NB4 (cell line): Measurements from ENCODE around the gene TFF1.

Experiments
- DNase-seq: peaks from one replicate; pipeline ENCODE4 v3.0.0; 2010; ENCODE audit warnings: low read depth
- H3K4me3 ChIP-seq: one replicate; pipeline ENCODE4 v1.5.1; 2011; ENCODE audit warnings: mild to moderate bottlenecking, low read depth, low read length, moderate library complexity
- MAX ChIP-seq: IDR thresholded peaks from 2 replicates; pipeline ENCODE4 v1.6.1; 2011; ENCODE audit warnings: low read depth, low read length
- MYC ChIP-seq: IDR thresholded peaks from 2 replicates; pipeline ENCODE4 v1.6.1; 2011; ENCODE audit warnings: low read depth, low read length
- POLR2A ChIP-seq: IDR thresholded peaks from 2 replicates; pipeline ENCODE4 v1.6.1; 2011; ENCODE audit warnings: mild to moderate bottlenecking; ENCODE audit not compliant: insufficient read length; ENCODE audit errors: extremely low read depth
- TF ChIP-seq, protein P1 (sequence below): IDR thresholded peaks from one replicate; pipeline ENCODE4 v1.5.1; 2012; ENCODE audit warnings: low read depth, low read length

TFF1 gene

DNA sequence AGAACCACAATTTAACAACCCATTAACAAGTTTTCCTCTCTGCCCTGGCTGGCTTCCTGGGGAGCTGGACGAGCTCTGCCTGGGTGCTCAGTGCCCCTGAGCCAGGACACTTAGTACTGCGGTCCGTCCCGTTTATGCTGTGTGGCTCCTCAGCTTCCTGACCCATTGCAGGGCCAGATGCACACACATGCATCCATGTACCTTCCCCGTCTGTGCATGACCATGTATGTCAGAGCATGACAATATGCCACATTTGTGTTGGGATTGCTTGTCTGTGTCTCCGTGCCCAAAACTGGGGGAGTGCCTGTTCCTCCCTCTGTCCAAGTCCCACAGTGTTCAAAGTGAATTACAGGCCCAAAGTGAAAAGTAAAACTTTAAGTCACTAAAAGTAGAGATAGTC, 41.4 kb downstream of the TFF1 start:
- no peak overlapping the region for H3K4me3 ChIP-seq
- no peak for DNase-seq
- TF ChIP-seq MYC (no peak), POLR2A (no peak), MAX (no peak)
- TF ChIP-seq, protein P1, sequence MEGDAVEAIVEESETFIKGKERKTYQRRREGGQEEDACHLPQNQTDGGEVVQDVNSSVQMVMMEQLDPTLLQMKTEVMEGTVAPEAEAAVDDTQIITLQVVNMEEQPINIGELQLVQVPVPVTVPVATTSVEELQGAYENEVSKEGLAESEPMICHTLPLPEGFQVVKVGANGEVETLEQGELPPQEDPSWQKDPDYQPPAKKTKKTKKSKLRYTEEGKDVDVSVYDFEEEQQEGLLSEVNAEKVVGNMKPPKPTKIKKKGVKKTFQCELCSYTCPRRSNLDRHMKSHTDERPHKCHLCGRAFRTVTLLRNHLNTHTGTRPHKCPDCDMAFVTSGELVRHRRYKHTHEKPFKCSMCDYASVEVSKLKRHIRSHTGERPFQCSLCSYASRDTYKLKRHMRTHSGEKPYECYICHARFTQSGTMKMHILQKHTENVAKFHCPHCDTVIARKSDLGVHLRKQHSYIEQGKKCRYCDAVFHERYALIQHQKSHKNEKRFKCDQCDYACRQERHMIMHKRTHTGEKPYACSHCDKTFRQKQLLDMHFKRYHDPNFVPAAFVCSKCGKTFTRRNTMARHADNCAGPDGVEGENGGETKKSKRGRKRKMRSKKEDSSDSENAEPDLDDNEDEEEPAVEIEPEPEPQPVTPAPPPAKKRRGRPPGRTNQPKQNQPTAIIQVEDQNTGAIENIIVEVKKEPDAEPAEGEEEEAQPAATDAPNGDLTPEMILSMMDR: no peak

DNA sequence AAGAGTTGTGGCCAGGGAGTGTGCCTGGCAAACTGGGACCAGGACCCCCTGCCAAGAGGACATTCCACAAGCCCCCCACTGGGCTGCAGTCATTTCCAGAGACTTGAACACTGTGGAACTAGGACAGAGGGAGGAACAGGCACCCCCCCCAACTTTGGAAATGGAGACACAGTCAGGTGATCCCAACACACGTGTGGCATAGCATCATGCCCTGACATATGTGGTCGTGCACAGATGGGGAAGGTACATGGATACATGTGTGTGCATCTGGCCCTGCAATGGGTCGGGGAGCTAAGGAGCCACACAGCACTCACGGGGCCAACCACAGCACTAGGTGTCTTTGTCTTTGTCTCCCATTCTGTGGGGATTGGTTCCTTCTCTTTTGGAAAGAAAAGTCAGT, 44.5 kb downstream of the TFF1 start:
- DNase-seq: no peak
- H3K4me3 ChIP-seq: no peak overlapping the region
- TF ChIP-seq MAX: no peak
- TF ChIP-seq POLR2A: no peak
- TF ChIP-seq MYC: no peak
- TF ChIP-seq, protein P1: no peak

- TF ChIP-seq MAX: no peak
Measured at GRCh38 chr21:42321231-42321630, 45.1 kb downstream of the TFF1 start.

DNA sequence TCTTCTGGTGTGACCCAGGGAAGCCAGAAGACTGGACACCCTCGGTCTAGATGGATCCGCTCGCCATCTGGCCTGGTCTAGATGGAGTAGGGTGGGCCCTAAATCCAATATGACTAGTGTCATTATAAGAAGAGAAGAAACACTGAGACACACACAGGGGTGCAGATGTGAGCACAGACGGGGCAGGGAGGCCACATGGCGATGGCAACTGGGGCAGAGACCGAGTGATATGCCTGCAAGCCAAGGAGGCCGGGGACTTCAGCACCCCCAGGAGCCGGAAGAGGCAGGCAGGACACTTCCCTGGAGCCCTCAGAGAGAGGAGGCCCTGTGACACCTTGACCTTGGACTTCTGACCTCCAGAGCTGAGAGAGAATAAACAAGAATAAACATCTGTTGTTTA, 45.5 kb downstream of the TFF1 start:
- DNase-seq: no peak
- H3K4me3 ChIP-seq: no peak overlapping the region
- no peak for TF ChIP-seq MAX
- no peak for TF ChIP-seq MYC
- TF ChIP-seq, protein P1: no peak
- no peak for TF ChIP-seq POLR2A

More at GRCh38 chr21:42321231-42321630, 45.1 kb downstream of the TFF1 start:
- no peak overlapping the region for H3K4me3 ChIP-seq
- DNase-seq: no peak

DNA sequence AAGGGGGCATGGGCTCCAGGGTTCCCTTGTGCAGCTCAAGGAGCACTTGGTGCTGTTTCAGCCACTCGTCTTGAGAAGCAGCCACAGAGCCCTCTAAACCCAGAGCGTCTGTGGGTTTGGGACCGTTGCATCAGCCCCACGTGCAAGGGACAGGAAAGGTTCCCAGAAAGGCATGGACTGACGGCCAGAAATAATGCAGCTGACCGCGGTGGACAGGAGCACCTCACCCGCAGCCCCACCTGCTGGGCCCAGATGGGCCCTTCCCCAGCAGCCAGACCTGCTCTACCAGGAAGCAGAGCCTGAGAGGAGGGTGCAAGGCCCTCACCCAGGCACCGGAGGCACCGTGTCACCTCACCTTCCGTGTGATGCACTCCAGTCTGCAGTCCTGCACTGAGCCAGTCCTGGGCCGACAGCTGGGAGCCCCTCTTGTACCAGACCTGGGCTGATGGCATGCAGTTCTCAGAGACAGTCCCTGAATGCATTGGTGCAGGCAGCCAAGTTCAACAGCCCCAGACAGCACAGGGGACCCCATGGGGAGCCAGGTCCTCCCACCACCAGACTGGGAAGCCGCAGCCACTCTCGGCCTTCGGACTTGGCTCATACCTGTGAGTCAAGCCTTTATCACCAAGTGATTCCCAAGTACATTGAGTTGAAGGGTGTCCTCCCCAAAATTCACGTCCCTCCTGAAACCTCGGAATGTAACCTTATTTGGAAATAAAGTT, 46.3 kb downstream of the TFF1 start:
- DNase-seq: no peak
- TF ChIP-seq MYC (no peak), MAX (no peak; the same call in 1 of the 2 replicates), POLR2A (no peak)
- TF ChIP-seq, protein P1: no peak
- H3K4me3 ChIP-seq: no peak overlapping the region

DNA sequence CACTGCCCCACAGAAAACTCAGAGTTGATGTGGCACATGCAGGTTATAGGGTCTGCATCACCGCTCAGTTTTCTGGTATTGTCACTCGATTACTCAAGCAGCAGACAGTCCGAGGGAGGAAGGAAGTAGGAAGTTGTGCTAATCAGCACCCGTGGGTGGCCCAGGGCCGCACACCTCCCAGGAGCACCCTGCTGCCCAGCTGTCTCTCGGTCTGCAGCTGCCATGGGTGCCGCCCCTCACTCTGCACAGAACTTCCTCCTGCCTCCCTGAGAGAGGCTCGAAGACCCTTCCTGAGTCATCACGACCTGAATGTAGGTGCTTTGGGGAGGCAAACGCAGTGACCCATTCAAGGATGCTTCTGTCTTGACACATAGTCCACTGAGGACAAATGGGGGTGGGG, 47.0 kb downstream of the TFF1 start:
- TF ChIP-seq POLR2A: no peak
- peak; percentile 26 for TF ChIP-seq MYC
- no peak overlapping the region for H3K4me3 ChIP-seq
- peak; percentile 90 for DNase-seq

DNA sequence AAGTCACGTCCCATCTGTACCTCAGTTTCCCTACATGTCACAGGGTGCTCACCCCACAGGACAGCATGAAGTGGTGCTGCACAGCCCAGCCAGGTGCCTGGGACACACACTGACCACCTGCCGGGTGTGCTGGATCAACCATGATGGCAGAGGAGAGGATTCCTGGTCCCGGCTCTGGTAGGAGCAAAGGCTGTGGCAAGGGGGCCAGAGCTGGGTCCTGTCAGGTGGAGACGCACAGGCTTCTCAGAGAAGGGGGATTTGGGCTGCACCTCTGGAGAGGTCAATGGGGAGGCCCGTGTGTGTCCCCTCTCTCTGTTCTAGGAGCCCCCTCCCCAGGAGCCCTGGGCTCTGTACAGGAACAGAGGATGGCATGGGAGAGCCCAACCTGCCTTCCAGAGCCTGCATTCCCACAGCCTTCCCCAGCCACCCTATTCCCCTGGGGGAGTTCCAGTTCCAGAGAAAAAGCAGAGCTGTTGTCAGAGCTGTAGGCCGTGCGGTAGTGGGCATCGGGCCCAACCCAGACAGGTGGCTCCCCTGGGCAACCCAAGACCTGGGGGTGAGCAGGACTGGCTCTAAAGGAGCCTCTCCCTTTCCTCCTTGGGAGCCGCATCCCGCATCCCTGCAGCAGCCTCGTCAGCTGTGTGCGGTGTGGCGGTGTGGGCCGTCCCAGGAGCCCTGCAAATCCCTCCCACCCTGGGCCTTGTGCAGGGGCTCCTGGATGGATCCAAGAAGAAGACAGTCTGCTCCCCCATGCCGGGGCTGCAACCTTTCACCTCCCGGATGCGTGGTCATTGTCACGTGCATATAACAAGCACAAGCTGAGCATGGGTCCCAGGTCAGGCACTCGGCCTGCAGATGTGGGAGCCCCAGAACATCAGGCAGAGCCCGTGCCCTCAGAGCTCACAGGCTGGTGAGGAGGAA, 48.2 kb downstream of the TFF1 start:
- TF ChIP-seq POLR2A (no peak), MAX (no peak), MYC (no peak)
- TF ChIP-seq, protein P1: no peak
- no peak overlapping the region for H3K4me3 ChIP-seq

More for the DNA sequence above, 48.2 kb downstream of the TFF1 start:
- DNase-seq: no peak
